ENCODE results near the gene FOXP3.

GRCh38 chrX:49251325-49251724 is 13.2 kb downstream of the FOXP3 start:
- no peak for TF ChIP-seq POLR2A (IDR thresholded peaks at IDR 0.05)
- TF ChIP-seq CTCF (IDR thresholded peaks at IDR 0.05 in 8 of 11, conservative IDR thresholded peaks at IDR 0.05 in 3 of 11) = no peak
- TF ChIP-seq POLR2AphosphoS5 (IDR thresholded peaks at IDR 0.05) = no peak

All from spleen (tissue), 7 donors.